HG02759 (cell line): ENCODE results near the gene DNAJB12.
"Not testable (repeated sequence)": the region's sequence is repeated elsewhere in the genome, so short reads cannot be mapped to it uniquely, and the experiment has no call there.

ENCODE experiments used
- ATAC-seq: cut with Tn5 transposase; IDR thresholded peaks from one replicate; pipeline ENCODE4 v1.9.1; 2021; ENCODE audit warnings: mild to moderate bottlenecking, moderate library complexity; ENCODE audit not compliant: unreplicated experiment

DNAJB12 gene

GRCh38 chr10:72354356-72355213 lies at the start of gene DNAJB12:
Gene DNAJB12, minus strand, starts transcription at chr10:72354919. Its CDS starts 22 bp downstream, at chr10:72354897.
- ATAC-seq, result peak; percentile 77

- not testable (repeated sequence) for ATAC-seq
Observed at GRCh38 chr10:72395581-72395980, 40.9 kb upstream of the DNAJB12 start.

GRCh38 chr10:72392571-72392970 lies 37.9 kb upstream of the DNAJB12 start:
- ATAC-seq, result no peak

- no peak for ATAC-seq
Observed at GRCh38 chr10:72390764-72391163, 36.0 kb upstream of the DNAJB12 start.

- no peak for ATAC-seq
Observed at GRCh38 chr10:72389716-72390115, 35.0 kb upstream of the DNAJB12 start.

- no peak for ATAC-seq
Observed at GRCh38 chr10:72389014-72389413, 34.3 kb upstream of the DNAJB12 start.

- no peak for ATAC-seq
Observed at GRCh38 chr10:72388062-72388461, 33.3 kb upstream of the DNAJB12 start.

GRCh38 chr10:72386916-72387586 lies 32.3 kb upstream of the DNAJB12 start:
- no peak for ATAC-seq

GRCh38 chr10:72385724-72386123 lies 31.0 kb upstream of the DNAJB12 start:
- no peak for ATAC-seq

- not testable (repeated sequence) for ATAC-seq
Observed at GRCh38 chr10:72384982-72385381, 30.3 kb upstream of the DNAJB12 start.

GRCh38 chr10:72379776-72380175 lies 25.1 kb upstream of the DNAJB12 start:
- ATAC-seq, result no peak

- ATAC-seq, result no peak
Observed at GRCh38 chr10:72379062-72379461, 24.3 kb upstream of the DNAJB12 start.

GRCh38 chr10:72375585-72375984 lies 20.9 kb upstream of the DNAJB12 start:
- ATAC-seq, result no peak

- ATAC-seq, result no peak
Observed at GRCh38 chr10:72375173-72375572, 20.5 kb upstream of the DNAJB12 start.

- ATAC-seq, result no peak
Observed at GRCh38 chr10:72370201-72370722, 15.5 kb upstream of the DNAJB12 start.

- ATAC-seq, result no peak
Observed at GRCh38 chr10:72367301-72367960, 12.7 kb upstream of the DNAJB12 start.

- no peak for ATAC-seq
Observed at GRCh38 chr10:72365106-72365895, 10.6 kb upstream of the DNAJB12 start.

- ATAC-seq, result peak; percentile 89
Observed at GRCh38 chr10:72364239-72364777, 9.6 kb upstream of the DNAJB12 start.

- no peak for ATAC-seq
Observed at GRCh38 chr10:72356987-72357386, 2.3 kb upstream of the DNAJB12 start.

GRCh38 chr10:72356115-72356514 lies 1.4 kb upstream of the DNAJB12 start:
- no peak for ATAC-seq
